Dedifferentiated amniotic fluid mesenchymal stem cell (primary cell): ENCODE results near the gene UBAC2.
A peak's percentile ranks its signal among the peaks of the same experiment; 100 is the strongest.

Experiments
- DNase-seq: peaks from one replicate; pipeline ENCODE4 v3.0.0-alpha.2; 2016; ENCODE audit errors: extremely low spot score

The UBAC2 gene

DNA sequence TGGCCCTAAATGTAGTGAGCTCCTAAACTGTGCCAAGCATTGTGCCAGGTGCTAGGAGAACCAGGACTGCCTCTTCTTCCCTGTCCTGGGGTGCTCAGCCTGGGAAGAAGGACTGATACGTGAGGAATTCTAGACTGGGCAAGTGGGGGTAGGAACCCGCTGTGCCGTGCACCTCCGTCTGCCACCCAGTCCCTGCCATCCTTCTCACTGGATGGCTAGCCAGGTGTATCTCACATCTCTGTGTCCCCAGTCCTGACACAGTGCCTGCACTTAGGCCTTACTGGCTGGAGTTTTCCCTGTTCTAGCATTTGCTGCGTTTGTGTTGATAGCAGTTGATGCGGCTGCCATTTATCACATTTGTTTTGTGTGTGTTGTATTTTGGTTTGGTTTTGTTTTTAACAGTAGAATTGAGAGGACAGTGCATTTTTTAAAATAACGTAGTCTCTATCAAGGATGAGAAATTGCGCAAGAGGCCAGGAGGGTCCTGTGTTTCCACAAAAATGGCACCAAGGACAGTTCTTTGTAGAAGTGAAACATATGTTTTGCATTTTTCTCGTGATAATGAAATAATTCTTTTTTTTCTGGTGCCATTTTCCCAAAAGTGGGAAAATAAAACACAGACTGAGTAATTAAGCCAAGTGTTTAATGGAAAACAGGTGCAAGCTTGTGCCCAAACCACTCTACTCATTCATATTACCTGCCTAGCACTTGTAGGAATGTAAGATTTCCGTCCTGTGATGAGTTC, 111.3 kb downstream of the UBAC2 start:
- no peak for DNase-seq

DNA sequence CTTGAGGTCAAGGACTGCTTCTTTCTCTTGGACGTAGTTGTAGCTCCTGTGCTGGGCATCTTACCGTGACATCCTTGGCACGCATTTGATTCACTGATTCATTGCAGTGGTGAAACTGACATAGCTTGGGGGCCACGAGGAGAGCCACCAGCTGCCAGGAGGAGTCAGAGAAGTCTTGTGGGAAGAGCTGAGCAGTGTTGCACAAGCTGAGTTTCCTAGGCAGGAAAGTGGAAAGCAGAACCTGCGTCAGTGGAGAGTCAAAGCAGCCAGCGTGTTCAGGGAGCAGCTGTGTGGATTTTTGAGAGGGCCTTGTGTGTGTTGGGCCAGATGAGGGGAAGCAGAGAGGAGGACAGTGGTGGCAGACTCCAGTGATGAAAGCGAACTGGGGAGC, 111.8 kb downstream of the UBAC2 start:
- DNase-seq = peak; percentile 91

DNA sequence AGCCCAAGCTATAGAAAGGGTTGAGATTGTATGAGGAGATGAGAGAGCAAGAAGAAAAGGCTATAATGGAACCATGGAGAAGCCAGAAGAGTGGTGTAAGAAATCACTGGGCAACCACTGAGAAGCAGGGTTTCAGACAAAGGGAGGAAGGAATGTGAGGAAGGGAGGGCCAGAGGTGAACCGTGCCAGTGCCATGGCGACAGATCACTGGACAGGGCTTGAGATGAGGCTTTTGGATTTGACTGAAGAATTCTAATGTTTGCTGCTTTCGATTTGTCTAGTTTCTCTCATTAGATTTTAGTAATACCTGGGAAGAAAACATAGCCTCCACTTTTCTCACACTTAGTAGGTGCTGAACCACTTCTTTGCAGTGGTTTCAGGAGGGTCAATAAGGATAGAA, 112.8 kb downstream of the UBAC2 start:
- no peak for DNase-seq

DNA sequence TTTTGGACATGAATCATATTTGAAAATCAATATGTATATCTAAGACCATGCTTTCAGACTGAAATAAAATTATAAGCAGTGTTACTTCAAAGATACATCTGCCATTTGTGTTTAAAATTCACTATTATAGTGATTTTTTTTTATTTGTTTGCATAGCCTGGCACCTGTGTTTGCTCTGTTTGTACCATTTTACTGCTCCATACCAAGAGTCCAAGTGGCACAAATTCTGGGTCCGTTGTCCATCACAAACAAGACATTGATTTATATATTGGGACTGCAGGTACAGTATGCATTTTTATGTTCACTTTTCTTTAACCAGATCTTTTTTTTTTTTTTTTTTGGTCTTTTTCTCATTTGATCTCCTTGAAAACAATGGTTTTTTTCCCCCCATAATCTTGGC, 113.3 kb downstream of the UBAC2 start:
- DNase-seq = no peak

DNA sequence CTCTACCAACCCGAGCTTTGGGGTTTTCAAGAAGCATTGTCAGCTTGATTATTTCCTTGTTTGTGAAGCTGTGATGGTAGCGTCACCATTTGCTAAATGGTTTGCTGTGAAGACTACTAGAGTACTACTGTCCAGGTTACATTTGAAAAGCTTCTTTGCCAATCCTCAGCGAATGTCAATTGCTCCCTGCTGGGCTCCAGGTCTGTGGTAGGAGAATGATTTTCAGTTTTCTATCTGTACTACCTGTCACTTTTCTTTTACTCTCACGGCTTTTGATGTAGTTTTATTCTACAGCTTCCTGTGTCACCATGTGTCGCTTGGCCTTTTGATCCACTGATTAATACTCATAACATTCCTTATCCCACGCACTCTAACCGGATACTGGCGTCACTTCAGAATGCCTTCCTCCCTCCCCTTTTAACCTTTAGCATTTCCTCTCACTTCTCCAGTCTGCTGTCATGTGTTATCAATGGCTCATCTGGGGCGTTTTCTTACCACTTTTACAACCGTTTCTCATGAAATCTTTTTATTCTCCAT, 114.1 kb downstream of the UBAC2 start:
- no peak for DNase-seq

DNA sequence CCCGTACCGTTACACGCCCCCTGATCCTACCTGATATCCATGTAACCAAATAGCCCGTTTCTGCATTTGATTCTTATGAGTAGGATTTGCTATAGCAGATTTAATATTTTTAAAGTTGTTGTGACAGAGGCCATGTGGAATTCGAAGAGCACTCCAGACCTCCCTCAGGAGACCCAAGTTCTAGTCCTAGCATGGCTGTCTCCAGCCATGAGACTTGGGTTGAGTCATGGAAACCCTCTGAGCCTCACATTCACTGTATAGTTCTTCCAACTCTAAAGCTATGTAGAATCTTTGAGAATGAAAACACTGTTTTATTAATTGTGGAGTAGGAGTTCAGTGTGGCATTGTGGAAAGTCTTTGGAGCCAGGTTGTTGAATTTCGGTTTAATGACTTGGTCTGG, 114.5 kb downstream of the UBAC2 start:
- DNase-seq = no peak

DNA sequence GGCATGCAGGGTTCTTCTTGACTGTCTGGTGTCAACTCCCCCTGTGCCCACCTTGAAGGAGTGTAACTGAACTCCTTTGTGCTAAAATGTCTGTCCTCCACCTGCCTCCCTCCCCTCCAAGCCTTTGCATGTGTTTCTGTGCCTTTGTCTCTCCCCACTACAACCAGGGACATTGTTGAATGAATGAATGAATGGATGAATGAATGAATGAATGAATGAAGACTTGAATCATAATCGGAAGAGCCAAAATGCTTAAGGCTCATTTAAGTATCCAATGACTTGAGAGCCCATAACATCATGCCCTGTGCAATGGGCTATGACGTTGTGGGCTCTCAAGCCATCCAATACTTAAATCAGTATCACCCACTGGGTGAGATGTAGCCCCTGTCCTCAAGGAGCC, 115.6 kb downstream of the UBAC2 start:
- DNase-seq = no peak

DNA sequence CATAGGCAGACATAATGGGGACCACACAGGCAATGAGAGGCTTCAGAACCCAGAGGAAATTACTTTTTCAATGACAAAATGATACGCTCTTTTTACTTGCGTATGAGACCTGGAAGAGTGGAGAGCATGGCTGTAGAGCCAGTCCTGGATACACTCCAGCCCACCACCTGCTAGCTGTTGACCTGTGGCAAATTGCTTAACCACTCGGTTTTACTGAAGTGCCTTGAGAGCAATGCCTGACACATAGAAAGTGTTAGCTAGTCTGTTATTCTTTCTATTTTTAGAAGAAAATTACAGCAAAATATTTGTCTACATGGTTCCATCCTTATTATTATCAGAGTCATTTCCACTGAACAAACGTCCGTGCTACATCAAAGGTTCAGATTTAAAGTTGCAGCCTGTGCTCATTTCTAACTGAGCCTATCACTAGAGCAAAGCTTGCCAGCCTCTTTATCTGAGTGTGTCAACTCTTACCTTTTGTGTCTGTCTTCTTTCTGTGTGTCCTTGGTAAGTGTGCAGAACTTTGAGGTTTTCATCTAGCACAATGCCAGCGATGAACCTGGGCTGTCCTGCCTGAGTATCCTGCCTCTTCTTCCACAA, 116.1 kb downstream of the UBAC2 start:
- no peak for DNase-seq

DNA sequence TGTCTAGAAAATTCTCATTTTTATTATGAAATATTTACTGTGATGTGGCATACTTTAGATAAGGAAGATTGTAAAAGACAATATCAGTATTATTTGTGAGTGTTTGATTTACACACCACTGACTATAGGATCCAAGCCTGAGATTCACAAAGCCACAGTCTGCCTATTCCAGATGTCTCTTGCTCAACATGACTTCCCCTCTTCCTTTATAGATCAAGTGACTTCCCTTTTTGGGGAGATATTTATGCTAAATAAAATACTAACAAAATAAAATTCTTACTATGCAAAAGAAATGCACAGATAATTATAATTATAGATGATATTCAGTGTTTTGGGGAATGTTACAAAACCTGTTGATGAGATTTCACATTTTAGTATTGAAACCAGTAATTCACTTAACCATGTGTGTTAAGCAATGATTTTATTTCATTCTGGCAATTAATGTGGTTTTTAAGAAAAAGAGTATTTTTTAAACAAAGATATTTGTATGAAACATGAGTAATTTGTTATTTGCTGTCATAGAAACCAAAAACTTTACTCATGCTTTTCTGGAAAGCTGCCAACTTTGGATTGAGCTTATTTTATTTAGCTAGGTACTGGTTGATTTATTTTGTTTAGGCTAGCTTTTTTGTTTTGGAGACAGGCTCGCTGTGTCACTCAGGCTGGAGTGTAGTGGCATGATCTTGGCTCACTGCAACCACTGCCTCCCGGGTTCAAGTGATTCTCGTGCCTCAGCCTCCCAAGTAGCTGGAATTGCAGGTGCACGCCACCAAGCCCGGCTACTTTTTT, 120.2 kb downstream of the UBAC2 start:
- peak; percentile 93 for DNase-seq

DNA sequence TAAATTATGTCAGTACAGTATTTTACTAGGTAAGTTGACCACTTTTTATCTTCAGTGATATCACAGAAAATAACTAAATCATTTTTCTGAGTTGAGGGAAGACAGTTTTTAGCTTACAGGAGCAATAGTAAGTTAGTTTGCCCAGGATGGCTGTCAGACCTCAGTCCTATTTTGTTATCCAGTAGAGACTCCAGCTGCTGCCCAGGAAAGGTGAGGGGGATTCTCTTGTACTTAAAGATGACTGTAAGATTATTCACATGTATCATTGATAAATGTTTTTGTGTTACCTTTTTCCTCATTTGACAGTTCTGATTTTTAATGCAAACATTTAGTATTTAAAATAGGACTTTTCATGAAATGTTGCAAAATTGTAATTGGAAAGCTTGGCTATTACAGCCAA, 121.1 kb downstream of the UBAC2 start:
- no peak for DNase-seq

DNA sequence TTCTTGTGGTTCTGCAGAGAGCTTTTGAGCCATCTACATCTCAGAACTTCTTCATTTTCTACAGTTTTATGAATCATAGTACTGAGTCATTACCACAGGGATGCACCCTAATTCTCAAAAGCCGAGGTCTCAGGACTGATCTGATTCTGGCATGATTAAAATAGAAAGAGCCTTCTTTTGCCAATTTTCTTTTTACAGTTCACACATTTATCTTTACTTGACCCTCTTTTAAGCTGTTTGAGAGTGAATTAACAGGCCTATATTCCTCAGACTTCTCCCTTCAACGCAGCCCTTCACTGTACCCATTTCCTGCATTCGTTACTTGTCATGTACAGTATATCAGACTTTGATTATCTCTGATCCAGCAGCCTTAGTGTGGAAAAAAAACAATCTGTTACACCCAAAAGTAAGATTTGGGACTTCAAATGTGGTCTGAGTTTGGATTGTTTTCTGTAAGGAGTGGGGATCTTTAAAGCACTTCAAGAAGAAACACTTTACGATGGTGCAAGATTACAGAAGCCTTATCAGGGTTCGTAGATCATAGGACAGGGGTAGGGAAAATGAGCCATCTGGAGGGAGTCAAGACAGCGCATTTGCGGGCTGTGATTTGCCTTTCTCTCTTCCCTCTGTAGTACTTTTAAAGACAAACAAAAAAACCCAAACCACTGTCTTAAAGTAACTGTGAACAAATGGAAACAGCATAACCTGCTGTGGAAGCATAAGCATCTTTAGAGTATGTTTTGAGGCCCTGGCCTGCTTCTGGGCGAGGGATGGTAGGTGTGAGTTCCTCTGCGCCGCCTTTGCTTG, 121.8 kb downstream of the UBAC2 start:
- peak; percentile 52 for DNase-seq

DNA sequence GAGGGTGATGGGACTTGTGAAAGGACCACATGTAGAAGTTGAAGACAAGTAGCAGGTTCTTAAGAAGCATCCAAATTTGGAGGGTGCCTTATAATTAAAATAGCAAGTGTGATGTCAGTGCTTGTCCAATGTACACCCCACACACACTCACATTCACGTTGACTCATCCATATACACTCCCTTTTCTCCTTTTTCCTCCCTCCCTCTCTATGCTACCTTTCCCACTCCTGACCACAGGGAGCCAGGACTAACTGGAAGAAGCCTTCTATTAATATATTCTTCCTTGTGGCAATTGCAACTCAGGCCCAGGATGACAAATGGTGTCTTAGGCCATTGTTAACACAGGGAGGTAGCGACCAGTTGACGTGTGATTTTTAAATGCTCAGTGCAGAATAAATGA, 122.8 kb downstream of the UBAC2 start:
- no peak for DNase-seq

DNA sequence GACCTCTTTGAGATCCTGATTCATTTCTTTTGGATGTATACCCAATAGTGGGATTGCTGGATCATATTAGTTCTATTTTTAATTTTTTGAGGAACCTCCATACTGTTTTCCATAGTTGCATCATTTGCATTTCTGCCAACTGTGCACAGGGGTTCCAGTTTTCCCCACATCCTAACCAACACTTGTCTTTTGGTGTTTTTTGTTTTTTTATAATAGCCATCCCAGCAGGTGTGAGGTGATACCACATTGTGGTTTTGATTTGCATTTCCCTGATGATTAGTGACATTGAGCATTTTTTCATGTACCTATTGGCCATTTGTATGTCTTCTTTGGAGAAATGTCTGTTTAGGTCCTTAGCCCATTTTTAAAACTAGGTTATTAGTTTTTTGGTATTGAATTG, 125.4 kb downstream of the UBAC2 start:
- DNase-seq = no peak

DNA sequence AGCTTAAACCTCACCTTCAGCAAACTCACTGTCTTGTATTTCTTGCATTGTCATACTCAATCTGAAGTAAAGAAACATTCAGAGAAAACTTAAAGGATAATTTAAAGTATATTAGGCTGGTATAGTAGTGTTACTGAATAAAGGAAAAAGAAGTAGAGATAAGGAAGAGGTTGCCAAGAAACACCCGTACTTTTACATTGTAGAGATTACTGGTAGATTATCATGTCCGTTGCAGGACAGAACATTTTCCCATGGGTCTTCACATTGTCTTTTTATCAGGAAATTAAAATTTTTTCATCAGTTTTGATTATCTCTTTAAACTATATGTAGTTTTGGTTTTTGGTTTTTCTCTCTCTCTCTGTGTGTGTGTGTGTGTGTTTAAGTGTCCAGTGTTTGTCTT, 126.5 kb downstream of the UBAC2 start:
- no peak for DNase-seq

DNA sequence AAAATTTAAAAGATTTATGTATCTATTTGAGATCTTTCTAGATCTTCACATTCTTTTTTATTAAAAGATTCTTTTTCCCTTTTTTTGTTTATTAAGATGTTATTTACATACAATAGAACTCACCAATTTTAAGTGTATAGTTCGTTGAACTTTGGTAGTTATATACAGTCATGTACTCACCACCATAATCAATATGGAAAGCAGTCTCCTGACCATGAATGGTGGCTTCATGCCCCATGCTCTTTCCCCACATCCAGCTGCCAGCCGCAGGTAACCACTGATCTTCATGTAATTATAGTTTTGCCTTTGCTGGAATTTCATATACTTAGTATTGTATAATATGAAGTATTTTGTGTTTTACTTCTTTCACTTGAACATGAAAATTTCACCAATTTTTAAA, 127.1 kb downstream of the UBAC2 start:
- no peak for DNase-seq

DNA sequence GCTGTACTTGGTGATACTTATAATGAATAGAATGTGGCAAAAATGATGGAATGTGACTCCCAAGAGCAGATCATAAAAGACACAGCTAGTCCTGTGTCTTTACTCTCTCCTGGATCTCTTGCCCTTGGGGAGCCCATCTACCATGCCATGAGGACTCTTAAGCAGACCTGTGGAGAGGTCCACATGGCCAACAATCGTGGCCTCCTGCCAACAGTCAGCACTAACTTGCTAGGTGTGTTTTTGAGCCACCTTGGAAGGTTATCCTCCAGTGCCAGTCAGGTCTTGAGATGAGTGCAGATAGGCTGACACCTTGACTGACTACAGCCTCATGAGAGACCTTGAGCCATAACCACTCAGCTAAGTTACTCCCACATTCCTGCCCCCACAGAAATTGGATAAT, 128.8 kb downstream of the UBAC2 start:
- DNase-seq = no peak

DNA sequence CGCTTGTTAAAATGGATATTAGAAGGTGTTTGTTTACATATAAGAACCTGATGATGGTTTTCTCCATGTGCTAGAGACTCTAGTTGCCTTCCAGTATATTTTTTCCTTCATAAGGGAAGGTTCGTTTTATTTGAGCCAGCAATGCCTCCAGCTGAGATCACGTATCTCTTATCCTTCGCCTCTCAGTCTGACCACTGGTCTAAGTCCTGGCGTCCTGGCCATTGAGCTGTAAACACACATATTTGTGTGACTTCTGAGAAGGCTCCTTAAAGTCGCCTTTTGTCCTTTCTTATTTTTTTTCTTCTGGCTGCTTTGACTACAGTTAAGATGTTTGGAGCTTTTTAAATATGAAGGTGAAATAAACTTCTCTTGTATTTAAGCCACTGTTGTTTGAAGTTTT, 130.3 kb downstream of the UBAC2 start:
- no peak for DNase-seq

DNA sequence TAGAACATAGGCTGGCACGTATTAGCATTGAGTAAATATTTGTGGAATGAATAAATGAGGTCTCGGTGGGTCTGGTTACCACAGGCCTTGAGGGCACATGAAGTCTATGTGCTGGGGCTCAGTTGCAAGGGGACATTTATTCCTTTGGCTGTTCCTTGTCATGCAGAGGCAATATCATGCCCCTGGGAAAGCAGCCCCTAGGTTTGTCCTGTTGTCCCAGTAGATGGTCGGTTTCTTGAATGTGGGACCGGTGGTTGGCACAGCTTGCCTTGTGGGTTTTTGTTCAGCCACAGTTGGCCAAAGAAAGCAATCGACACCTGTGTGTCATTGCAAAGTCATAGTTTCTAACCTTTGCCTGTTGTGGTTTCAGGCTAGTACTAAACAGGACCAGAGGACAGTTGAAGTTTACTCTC, 131.2 kb downstream of the UBAC2 start:
- DNase-seq = no peak

DNA sequence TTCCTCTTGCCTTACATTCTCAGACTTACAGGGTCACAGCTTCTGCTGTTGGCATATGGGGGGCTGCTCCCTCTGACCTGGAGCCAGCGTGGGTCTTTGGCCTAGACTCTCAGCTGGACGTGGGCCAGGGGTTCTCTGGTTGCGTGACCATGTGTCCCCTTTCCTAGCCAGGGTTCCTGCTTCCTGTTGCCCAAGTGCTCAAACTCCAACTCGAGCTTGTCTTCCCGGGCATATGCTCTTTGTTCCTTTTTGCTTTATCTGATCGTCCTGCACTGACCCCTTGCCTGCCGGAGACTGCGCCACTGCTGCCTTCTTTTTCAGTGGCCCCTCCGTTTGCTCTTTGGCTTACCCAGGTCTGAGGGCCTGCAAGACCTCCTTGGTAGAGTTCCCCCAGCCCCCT, 131.8 kb downstream of the UBAC2 start:
- no peak for DNase-seq

DNA sequence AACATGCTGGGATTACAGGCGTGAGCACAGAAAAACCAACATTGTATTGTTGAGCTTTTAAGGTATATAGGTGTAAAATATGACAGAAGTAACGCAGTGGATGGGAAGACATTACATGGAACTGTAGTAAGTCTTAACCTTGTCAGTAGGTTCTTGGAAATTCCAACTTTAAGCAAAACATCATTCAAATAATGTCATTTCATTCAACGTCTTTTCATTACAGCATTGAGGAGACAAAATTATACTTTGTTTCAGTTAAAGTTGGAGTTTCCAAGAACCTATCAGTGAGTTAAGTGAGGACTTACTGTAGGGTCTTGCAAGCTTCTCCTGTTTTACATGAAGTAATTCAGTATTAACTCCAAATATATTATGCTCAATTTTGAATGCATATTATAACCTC, 133.6 kb downstream of the UBAC2 start:
- no peak for DNase-seq

DNA sequence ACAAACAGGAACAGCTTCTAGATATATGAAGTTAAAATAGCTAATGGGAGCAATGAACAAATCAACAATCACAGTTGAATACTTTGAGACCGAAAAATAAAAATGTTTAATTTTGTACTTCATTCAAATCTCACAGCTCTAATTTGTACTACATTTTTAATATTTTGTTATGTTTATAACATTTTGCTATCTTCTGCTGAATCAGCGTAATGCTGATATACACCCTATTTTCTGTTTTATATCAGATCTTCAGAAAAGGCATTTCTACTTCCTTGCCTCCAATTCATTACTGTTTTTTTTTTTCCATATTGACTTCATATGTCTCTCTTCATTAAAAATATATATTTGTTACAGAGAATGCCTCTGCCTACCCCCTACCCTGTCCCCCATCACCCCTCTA, 134.4 kb downstream of the UBAC2 start:
- no peak for DNase-seq

DNA sequence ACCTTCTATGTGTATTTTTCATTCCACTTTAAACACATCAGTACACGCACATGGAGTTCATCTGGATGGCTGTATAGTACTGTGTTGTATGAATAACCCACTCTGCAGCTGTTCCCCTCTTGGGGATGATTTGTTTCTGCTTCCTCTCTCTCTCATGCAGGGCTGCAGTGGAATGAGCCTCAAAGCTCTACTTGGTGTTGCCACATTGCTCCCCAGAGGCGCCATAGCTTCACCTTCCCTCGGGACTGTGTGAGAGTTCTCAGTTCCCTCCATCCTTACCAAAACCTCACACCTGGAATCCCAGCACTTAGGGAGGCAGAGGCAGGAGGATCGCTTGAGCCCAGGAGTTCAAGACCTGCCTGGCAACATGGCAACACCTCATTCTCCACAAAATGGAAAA, 134.9 kb downstream of the UBAC2 start:
- DNase-seq = no peak
